Endothelial cell (in vitro differentiated cells): ENCODE measurements around the gene PCBP1. TPM values are rescaled to one million over a fixed set of nuclear protein-coding genes. Genes with fewer than 3 reads are reported as not detected.

Experiments used
- DNase-seq: peaks from one replicate; pipeline ENCODE4 v3.0.0; 2021; ENCODE audit warnings: low spot score
- H3K27ac Mint-ChIP-seq: one replicate; pipeline ENCODE4 v1.8.0; 2021; ENCODE audit warnings: mixed read lengths, inconsistent platforms; ENCODE audit not compliant: unreplicated experiment
- H3K27me3 Mint-ChIP-seq: one replicate; pipeline ENCODE4 v1.8.0; 2021; ENCODE audit warnings: mild to moderate bottlenecking, moderate library complexity, mixed read lengths, inconsistent platforms; ENCODE audit not compliant: unreplicated experiment
- H3K36me3 Mint-ChIP-seq: one replicate; pipeline ENCODE4 v1.8.0; 2021; ENCODE audit warnings: mild to moderate bottlenecking, low read depth, mixed read lengths, inconsistent platforms; ENCODE audit not compliant: unreplicated experiment
- H3K4me1 Mint-ChIP-seq: one replicate; pipeline ENCODE4 v1.8.0; 2021; ENCODE audit warnings: mild to moderate bottlenecking, mixed read lengths, inconsistent platforms; ENCODE audit not compliant: unreplicated experiment
- H3K4me3 Mint-ChIP-seq: one replicate; pipeline ENCODE4 v1.8.0; 2021; ENCODE audit warnings: mild to moderate bottlenecking, mixed read lengths, inconsistent platforms; ENCODE audit not compliant: unreplicated experiment
- H3K9me3 Mint-ChIP-seq: one replicate; pipeline ENCODE4 v1.8.0; 2021; ENCODE audit warnings: mixed read lengths, inconsistent platforms; ENCODE audit not compliant: unreplicated experiment
- CTCF ChIP-seq: fragments of 200-600 bp; sonication (generic); IDR thresholded peaks from one replicate; pipeline ENCODE4 v1.5.0; 2021; ENCODE audit warnings: antibody characterized with exemption; ENCODE audit not compliant: unreplicated experiment
- long read RNA-seq: library from polyadenylated mRNA; unstranded; transcript quantifications from one replicate; pipeline ENCODE4 v2.0.0, GENCODE V29; 2020; ENCODE audit not compliant: unreplicated experiment
- total RNA-seq: library from RNA; stranded (reverse); fragmentation: NEBNext Ultra II Directional; extraction: Animal tissue kit (Norgen Biotek cat#: 25700); gene quantifications from one replicate; pipeline ENCODE4 v1.2.1, GENCODE V29; 2021; ENCODE audit not compliant: unreplicated experiment

The PCBP1 gene
- 302 TPM for total RNA-seq
- long read RNA-seq, transcript PCBP1-201 (1 exons, 1,750 nt), result major isoform, 75 of 75 reads
- long read RNA-seq, partial matches to known transcripts, result 0 of 75 reads
- long read RNA-seq, other reads (novel, unspliced or antisense), result 0 of 75 reads

- TF ChIP-seq CTCF, result no peak
- Mint-ChIP-seq H3K27ac (peak within 1 kb of the TSS; percentile 100), H3K36me3 (peaks cover 15% of the 10 kb centered on the region), H3K4me3 (peak within 1 kb of the TSS; percentile 100), H3K9me3 (no peaks in the 10 kb centered on the region), H3K4me1 (peaks cover 45% of the 10 kb centered on the region), H3K27me3 (peaks cover 20% of the 10 kb centered on the region)
- peak; percentile 96 for DNase-seq
Observed at GRCh38 chr2:70086838-70087701, at the start of gene PCBP1. TSS of gene PCBP1 (plus strand) at chr2:70087477. CDS start at chr2:70087744, 267 bp downstream.

DNA sequence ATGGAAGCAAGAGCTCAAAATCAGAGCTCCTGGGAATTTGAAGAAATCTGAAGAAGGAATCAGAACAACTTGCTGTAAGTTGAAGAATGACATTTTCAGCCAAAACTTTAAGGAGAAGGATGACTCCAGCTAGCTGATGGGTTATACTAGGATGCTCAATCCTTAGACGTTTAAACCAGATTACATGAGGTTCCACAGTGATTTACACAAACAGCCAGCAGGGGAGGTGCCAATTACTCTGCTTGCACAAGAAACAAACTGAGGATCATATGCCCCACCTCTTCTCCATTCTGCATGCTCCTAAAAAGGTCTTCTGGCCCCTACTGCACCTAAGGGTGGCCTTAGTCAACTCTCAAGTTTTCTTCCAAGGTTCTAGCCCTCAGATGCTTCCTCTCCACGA is 47.9 kb upstream of the PCBP1 start:
- H3K4me1 Mint-ChIP-seq, result peaks cover 8% of the 10 kb centered on the region
- H3K27ac Mint-ChIP-seq, result no peak overlapping the region
- H3K4me3 Mint-ChIP-seq, result no peak overlapping the region
- H3K36me3 Mint-ChIP-seq, result no peaks in the 10 kb centered on the region
- no peaks in the 10 kb centered on the region for H3K9me3 Mint-ChIP-seq
- DNase-seq, result no peak
- no peak for TF ChIP-seq CTCF
- H3K27me3 Mint-ChIP-seq, result peaks cover 2% of the 10 kb centered on the region

DNA sequence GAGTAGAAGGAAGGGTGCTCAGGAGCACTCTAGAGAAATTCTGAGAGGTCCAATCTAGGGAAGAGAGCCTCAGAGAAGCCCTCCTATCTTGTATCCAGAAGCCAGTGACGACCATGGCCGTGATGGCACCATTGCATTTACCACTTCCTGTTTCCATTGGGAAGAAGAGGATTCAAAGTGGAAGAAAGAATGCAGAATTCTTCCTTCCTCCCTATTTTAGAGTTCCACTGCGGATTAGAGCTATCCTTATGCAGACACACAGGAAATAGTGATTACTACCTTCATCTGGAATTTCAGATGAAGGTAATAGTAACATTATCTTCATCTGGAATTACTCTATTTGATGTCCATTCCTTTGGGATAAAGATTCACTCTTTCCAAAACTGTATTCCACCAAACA is 45.6 kb upstream of the PCBP1 start:
- Mint-ChIP-seq H3K36me3 (peaks cover 4% of the 10 kb centered on the region), H3K27ac (peak overlapping the region; percentile 19), H3K9me3 (no peaks in the 10 kb centered on the region), H3K4me3 (no peak overlapping the region), H3K4me1 (peaks cover 12% of the 10 kb centered on the region), H3K27me3 (no peaks in the 10 kb centered on the region)
- no peak for TF ChIP-seq CTCF
- DNase-seq, result no peak

DNA sequence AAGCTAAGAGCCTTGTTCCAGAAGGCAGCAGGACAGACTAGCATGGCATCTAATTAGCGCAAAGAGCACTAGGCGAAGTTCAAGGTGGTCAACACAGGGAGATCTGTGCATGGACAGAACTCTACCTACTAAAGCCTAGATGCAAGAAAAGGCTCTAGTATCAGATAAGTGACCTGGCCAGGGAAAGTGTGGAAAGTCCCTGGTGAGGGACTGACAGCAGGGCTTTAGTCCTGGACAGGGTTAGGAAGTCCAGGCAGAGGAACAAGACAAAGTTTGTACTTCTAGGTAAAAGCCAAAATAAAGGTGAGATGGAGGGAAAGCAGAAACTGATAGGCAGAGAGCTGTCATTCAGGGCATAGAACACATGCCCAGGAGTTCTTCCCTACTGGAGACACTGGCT is 45.0 kb upstream of the PCBP1 start:
- Mint-ChIP-seq H3K4me3 (no peak overlapping the region), H3K36me3 (peaks cover 4% of the 10 kb centered on the region), H3K9me3 (no peaks in the 10 kb centered on the region), H3K27me3 (no peaks in the 10 kb centered on the region), H3K4me1 (peaks cover 12% of the 10 kb centered on the region), H3K27ac (no peak overlapping the region)
- no peak for TF ChIP-seq CTCF
- no peak for DNase-seq
